ENCODE data around the gene ARL14EPL. TPM values are rescaled to one million over a fixed set of nuclear protein-coding genes. Genes with fewer than 3 reads are reported as not detected.

Gene ARL14EPL
- total RNA-seq, 2 experiments from 2014 or later, result not detected

GRCh38 chr5:115995351-115995750 lies 36.9 kb upstream of the ARL14EPL start:
- CTCF ChIA-PET, result interaction anchor here (1.2 kb wide), 1 partner anchor 11 kb away, joined by 3 read pairs; no protein-coding TSS in a partner anchor
- DNase-seq, result no peak

DNA sequence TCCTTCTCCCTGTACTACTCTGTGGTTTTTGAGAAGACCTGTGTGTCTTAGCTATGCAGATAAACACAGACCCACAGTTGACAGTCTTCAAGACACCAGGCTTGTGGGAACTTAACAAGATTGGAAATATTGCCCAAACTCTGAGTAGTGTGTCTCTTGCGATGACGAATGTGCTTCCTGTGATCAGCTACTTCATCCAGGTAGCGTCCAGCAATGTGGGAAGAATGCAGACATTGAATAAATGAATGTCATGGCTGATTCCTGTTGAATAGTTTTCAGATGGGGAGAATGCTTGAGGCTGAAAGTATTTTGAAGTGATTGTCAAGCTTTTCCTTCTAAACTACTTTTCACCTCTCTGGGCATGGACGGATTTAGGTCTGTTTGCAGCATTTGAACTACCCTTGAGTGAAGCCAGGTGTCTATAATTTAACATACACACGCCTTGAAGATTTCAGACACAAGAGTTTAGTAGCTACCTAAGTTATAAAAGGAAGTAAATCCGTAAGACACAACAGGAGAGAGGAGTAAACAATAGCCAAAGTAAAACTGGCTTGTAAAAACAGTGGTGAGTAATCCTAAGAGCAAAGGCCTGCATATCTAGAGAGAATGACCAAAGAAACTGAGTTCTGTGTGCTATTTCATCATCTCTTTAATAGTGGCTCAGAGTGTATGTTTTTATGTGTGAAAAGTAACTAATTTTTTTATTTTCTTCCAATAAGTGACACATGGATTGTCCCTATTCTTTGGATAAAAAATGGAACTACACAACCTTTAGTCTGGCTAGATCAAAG lies 30.0 kb upstream of the ARL14EPL start:
- no peaks in the 10 kb centered on the region for H3K4me1 Mint-ChIP-seq (ENCODE audit: low read depth)
- H3K4me3 Mint-ChIP-seq, result no peak overlapping the region
- ChIA-PET POLR2A (no interaction called here), CTCF (interaction anchor here (1.0 to 1.5 kb wide), 3 partner anchors 10 to 41 kb away, joined by 3 to 5 read pairs (median 3); no protein-coding TSS in a partner anchor)
- H3K27me3 Mint-ChIP-seq, result peaks cover 3% of the 10 kb centered on the region
- no peak overlapping the region for H3K27ac Mint-ChIP-seq
- no peak for ATAC-seq
- DNase-seq, result no peak
- intact Hi-C loops (cut with micrococcal nuclease), result no loop called here
- no peaks in the 10 kb centered on the region for H3K9me3 Mint-ChIP-seq
- H3K36me3 Mint-ChIP-seq (ENCODE audit: low read depth), result no peaks in the 10 kb centered on the region
- no peak for TF ChIP-seq CTCF (IDR thresholded peaks at IDR 0.05)

More at GRCh38 chr5:115995351-115995750, 36.9 kb upstream of the ARL14EPL start:
- no peak for ATAC-seq
- Mint-ChIP-seq H3K27ac (no peak overlapping the region), H3K36me3 (ENCODE audit: low read depth) (no peaks in the 10 kb centered on the region), H3K4me3 (no peak overlapping the region), H3K4me1 (ENCODE audit: low read depth) (no peaks in the 10 kb centered on the region), H3K9me3 (no peaks in the 10 kb centered on the region), H3K27me3 (peaks cover 12% of the 10 kb centered on the region)
- POLR2A ChIA-PET, result no interaction called here
- intact Hi-C loops (cut with micrococcal nuclease), result no loop called here
- no peak for TF ChIP-seq CTCF (IDR thresholded peaks at IDR 0.05)

GRCh38 chr5:116004248-116004647 lies 28.0 kb upstream of the ARL14EPL start:
- intact Hi-C loops (cut with micrococcal nuclease), result no loop called here
- no peak for ATAC-seq
- CTCF ChIA-PET, result no interaction called here
- POLR2A ChIA-PET, result no interaction called here
- no peak for DNase-seq
- Mint-ChIP-seq H3K27ac (no peak overlapping the region), H3K4me1 (ENCODE audit: low read depth) (no peaks in the 10 kb centered on the region), H3K36me3 (ENCODE audit: low read depth) (no peaks in the 10 kb centered on the region), H3K27me3 (no peaks in the 10 kb centered on the region), H3K4me3 (no peak overlapping the region), H3K9me3 (no peaks in the 10 kb centered on the region)
- TF ChIP-seq CTCF (IDR thresholded peaks at IDR 0.05), result no peak

DNA sequence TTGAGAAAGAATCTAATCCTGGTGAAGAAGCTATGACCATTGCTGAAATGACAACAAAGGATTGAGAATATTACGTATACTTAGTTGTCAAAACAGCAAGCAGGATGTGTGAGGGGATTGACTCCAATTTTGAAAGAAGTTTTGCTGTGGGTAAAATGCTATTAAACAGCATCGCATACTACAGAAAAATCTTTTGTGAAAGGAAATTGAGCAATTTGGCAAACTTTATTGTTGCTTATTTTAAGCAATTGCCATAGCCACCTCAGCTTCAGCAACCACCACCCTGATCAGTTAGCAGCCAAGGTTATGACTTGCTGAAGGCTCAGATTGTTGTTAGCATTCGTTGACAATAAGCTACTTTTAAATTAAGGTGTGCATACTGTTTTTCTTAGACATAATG lies 22.5 kb upstream of the ARL14EPL start:
- no peak for ATAC-seq

More for the DNA sequence above, 22.5 kb upstream of the ARL14EPL start:
- Mint-ChIP-seq H3K36me3 (ENCODE audit: low read depth) (no peaks in the 10 kb centered on the region), H3K4me3 (no peak overlapping the region), H3K9me3 (no peaks in the 10 kb centered on the region), H3K27me3 (peaks cover 2% of the 10 kb centered on the region), H3K4me1 (ENCODE audit: low read depth) (no peaks in the 10 kb centered on the region), H3K27ac (no peak overlapping the region)
- TF ChIP-seq CTCF (IDR thresholded peaks at IDR 0.05), result no peak
- ChIA-PET POLR2A (no interaction called here), CTCF (no interaction called here)
- no peak for DNase-seq
- intact Hi-C loops (cut with micrococcal nuclease), result no loop called here
